Activated gamma-delta T cell treated with anti-CD3 and anti-CD28 coated beads, Interleukin-2, amount 50 U/mL, for 16 hours (primary cell): ENCODE data around the gene FBXO3.

Experiments
- DNase-seq: peaks from one replicate; pipeline ENCODE4 v3.0.0-alpha.2; 2020; ENCODE audit warnings: low read depth

The FBXO3 gene

DNA sequence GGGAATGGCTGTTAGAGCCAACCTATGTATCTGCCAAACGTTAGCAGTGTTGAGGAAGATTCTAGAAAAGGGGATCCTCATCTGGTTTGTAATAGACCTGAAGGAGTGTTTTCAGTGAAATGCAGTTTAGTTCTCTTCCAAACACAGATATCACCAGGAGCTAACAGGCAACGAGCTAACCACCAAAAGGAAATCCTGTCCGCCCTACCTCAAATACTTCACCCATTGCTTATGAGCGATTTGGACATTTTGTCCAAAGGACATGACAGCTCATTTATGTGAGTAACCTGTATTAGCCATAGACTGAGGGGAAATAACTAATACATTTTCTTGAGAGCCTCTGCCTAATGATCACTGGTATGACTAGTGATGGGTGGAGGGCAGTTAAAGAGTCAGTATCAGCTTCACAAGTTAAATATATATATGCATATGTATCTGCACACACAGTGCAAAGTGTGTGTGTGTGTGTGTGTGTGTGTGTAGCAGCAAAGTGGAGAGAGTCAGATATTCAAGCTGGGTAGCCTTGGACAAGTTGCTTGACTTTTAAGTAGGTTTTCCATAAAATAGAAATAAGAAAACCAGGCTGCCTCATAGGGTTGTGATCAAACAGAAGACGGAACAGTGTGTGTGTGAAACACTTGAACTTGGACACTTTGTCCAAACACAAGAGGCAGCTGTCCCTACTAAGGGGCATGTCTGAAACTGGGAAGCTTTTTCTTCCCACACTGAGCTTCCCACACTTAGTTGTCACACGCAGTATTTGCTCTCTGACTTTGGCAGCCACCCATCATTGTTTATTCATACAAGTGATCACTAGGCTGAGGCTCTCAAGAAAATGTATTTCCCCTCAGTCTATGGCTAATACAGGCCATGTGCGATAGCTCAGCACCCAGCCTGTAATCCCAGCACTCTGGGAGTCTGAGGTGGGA, 72.8 kb downstream of the FBXO3 start:
- DNase-seq: no peak

DNA sequence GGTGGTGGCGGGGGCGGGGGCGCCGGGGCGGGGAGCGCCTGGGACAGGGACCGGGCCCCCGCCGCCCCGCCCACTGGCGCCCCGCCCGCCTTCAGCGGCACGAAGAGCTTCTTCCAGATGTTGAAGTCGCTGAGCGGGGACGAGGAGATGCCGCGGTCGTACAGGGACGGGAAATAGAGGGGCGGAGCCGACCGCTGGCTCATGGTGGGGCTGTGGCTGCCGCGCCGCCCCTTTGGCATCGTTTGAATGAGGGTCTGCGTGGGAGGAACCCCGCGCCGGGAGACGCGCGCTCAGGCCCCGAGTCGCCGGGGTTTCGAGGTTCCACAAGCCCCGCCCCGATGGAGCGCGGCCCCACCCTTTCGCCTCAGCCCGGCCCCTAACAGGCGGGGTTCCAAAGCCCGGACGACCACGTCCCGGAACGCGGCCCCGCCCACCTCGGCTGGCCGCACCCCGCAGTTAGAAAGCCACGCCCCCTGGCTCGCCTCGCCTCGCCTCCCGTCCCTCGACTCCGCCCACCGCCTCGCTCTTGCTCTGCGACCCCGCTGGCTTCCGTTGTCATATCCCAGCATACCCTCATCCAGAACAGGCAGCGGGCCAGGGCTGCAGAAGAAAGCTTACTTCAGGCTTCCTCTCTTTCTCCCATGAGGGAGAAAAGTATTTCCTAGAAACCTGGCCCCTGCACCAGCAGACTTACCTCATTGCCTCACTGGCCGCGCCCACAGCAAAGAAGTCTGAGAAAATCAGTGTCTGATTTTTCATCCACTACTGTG, 73.6 kb downstream of the FBXO3 start, which contains the start of gene C11orf91:
Gene C11orf91, minus strand, starts transcription at position 325 of the 770 bp plus-strand sequence. Its CDS starts 86 bp downstream, at position 239.
- DNase-seq: peak; percentile 82

DNA sequence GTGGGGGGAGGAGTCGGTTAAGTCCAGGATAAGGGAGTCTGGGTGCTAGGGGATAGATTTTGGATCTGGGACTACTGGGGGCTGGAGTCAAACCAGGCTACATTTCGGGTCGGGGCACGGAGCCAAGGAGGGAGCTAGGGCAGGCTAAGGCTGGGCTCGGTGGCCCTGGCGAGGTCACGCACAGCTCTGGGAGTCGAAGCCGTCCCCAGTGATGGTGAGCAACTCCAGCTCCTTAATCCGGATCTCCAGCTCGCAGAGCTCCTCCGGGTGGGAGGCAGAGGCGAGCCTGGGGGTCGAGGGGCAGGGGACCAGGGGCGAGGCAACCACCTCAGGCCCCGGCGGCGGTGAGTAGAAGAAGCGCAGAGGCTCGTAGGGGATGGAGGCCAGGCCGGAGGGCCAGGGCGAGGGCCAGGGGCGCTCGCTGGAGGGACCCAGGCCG, 74.2 kb downstream of the FBXO3 start:
- no peak for DNase-seq

DNA sequence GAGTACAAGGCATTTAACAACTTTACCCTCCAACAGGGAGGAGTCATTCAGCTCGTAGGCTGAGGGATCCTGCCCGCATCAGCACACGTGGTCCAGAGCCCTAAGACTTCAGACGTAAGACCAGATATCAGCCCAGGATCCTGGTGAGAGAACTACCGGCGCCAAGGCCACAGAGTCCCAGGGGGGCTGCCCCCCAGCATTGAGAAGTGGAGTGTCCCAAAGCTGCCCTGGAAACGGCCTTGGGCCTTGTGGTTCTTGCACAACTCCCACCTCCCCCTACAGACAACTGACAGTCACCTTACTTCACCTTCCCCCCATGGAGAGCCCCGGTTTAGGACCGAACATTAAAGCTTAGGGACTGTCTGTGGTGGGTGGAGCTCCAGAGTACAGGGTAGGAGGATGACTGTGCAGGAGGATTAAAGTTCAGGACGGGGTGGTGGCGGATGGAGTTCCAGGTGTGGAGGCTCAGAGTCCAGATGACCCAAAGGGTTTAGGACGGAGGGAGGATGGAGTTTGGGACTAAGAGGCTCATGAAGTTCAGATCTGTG, 74.7 kb downstream of the FBXO3 start:
- DNase-seq: no peak

DNA sequence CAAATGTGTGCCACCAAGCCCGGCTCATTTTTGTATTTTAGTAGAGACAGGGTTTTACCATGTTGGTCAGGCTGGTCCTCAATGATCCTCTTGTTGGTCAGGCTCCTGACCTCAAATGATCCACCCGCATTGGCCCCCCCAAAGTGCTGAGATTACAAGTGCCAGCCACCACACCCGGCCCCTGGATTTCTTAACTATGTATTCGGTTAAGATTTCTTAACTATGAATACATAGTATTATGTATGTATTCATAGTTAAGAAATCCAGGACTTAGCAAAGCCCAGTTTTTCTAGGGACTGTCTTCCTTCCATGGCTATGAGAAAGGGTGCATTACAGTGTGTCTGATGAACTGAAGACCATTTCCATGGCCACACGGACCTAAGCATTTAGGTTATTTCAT, 75.4 kb downstream of the FBXO3 start:
- DNase-seq: no peak

DNA sequence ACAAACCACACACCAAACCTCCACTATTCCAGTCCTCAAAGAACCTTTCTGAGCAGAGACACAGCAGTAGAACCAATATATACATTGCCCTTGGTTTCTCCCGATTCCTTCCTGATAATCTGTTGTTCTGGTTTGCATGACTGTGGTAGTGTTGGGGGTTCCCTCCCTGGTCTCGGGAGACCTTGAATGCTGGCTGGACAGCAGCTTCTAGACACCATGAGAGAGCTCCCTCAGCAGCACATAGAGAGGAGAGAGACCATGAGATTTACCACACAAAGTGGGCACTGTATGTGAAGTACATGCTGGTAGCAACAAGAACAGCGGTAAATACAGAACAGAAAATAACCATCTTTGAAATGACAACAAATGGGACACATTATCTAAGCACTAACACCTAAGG, 76.3 kb downstream of the FBXO3 start:
- no peak for DNase-seq

DNA sequence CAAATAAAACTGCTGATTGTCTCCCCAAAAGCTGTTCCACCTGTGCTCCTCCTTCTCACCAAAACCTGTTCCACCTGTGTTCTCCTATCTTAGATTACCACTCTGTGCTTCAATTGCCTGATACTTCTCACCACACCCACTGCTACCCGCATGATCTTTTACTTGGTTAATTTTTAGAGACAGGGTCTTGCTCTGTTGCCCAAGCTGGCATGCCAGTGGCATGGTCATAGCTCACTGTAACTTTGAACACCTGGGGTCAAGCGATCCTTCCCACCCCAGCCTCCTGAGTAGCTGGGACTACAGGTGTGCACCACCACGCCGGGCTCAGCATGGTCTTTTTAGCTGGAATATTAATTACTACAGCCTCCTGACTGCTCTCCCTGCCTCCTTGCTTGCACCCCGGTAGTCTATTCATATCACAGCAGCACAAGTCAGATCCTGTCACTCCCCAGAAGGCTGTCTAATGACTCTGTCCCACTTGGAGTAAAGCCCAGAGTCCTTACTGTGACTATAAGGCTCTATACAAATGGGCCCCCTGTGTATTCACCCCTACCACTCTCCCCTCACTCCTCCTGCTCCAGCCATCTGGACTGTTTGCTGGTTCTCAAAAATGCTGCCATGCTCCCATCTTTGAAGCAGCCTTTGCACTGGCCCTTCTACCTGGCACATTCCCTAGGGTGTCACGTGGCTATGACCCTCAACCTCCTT, 77.2 kb downstream of the FBXO3 start:
- no peak for DNase-seq

DNA sequence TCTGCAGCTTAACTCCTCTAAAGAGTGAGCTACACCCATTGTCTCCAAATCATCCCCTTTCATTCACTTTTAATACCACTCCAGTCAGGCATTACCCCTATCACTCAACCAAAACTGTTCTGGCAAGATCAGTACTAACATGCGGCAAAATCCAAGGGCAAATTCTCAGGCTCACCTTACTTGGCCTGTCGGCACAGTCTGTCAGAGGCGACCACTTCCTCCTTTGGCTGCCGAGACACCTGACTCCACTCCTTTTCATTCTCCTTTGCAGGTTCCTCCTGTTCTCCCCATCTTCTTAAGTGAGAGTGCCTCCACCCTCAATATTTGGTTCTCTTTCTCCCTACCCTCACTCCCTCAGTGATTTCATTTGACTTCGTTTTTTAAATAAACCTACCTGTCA, 77.9 kb downstream of the FBXO3 start:
- DNase-seq: no peak

DNA sequence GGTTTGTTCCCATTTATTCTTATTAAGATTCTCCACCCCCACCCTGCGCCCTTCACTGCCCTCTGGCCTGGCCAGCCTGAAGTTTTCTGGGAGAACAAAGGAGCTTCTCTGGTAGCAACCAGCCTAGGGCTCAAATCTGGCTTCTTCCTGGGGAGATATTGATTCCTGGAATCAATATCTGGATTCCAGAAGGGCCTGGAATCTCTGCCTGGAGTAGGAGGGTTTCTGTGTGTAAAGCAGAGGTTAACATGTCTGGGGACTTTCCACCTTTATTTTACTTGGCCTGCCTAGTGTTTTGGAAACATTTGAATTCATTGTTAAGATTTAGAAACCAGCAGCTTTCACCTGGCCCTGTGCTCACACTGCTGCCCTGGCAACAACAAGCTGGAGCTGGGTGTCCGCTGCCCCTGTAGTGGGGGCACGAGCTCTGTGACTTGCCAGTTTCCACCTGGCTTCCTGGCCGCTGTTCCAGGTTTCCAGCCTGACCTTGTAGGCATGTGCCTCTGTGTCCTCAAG, 79.2 kb downstream of the FBXO3 start:
- DNase-seq: no peak

DNA sequence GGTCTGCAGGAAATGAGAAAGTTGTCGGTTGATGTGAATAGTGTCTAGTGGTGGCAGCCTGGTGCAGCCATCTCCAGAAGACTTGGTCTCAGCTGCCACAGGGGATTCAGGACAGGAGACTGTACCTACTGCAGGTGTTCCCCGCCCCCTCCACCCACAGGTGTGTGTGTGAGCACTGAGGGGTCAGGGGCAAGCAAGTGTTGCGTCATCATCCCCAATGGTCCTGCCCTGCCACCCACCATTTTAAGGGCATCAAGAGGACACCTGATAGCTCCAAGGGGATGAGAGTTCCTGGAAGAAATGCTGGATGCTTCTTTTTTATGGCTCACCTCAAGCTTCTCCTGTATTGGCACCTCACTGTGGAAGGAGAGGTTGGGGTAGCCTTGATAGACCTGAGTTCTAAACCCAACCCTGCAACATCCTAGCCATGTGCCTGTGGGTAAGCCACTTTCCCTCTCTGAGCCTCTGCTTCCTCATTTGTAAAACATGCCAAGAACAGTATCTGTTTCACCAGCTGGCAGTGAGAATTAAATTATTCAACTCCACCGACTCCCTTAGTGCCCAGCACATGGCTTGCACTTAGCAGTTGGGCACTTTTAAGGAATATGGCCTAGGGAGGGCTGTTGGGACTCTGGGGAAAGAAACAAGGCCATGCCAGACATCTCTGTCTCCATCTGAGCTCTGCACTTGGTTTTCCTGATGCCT, 79.8 kb downstream of the FBXO3 start:
- DNase-seq: no peak

DNA sequence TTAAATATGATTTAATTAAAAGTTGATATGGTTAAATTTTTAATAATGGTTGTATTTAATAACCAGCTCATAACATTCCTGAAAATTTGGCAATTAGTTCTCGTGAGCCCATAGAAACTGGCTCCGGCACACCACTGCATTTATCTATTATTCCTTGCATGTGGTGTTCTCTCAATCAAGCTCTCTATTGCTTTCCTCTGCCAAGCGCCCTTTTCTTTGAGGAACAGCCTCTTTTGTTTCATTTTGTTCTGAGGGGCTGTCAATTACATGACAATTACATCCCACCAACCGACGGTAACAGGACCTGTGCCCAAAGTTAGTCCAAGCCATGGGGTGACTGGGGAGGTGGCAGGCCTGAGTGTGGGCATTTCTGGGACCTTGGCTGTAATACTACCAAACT, 81.8 kb downstream of the FBXO3 start:
- DNase-seq: no peak

DNA sequence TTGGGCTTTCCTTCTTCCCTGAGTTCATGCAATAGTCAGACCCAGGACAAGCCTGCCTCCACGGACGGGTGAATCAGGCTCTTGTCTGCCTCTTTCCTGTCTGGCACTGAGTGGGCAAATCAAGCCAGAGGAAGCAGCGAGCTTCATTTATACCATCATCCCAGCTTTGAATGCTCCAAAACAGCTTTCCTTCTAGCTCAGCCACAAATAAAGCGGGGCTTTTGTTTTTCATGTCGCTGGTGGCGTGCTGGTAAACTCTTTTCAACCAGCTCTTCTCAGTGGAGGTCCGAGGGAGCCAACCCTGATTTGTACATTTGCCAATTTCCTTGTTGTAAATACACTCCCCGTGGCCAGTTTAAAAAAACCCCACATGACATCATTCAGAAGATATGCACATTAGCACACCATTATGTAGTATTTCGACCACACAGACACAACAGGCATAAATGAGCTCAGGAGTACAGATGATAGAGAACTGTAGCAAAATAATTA, 82.3 kb downstream of the FBXO3 start:
- no peak for DNase-seq

DNA sequence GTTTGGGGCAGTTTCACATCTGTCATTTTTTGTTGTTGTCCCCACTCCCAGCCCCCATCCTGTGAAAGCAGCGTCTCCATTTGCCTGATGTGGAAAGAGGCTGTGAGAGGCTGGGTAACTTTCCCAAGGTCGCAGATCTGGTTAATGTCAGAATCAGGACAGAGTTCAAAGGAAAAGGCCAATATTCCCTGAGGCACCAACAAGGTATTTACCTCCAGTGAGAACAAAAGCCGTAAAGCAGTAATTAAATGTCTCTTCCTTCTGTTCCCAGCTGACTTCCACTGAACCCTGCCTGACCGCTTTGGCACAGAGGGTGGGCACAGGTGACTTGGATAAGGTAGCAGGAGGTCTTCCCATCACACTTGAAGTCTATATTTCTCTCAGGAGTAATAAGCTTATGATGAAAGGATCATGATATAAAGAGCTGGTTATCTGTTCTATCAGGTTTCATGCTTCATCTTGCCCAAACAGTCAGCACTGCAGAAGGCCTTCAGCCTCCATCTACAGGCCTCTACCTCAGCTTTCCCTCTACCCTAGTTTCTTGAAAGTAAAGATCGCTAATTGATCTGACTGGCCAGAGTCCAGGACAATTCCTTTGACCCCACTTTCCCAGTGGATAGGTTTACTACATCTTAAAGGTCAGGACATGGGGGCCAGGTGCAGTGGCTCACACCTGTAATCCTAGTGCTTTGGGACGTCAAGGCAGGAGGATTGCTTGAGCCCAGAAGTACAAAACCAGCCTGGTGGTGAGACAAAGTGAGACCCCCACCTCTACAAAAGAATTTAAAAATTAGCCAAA, 83.1 kb downstream of the FBXO3 start:
- DNase-seq: no peak
